NCI-H2227 treated with DMSO at 0.1 percent for 48 hours (cell line): ENCODE data around the gene MGST2.

Experiments used
- DNase-seq: peaks from one replicate; lab custom pipeline; 2025; lab: John Stamatoyannopoulos, UW

The MGST2 gene

GRCh38 chr4:139704915-139705485 lies 39.4 kb downstream of the MGST2 start:
- no peak for DNase-seq

DNA sequence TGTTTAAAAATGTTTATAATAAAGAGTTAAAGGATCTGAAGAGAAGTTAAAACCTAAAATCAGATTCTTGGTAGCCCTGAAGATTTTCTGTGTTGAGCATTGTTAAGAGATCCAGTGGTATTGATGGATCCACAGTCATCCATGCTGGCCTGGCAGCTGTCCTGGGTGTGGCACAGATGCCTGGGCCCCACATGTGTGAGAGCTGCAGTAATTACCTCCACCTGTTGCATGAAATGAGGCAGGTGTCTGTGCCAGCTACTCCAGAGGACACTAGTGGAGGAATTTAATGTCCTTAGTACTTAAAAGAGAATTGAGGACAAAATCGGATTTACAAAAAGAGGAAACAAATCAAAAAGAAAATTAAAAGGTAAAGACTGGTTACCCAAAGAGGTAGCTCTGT lies 44.0 kb downstream of the MGST2 start:
- no peak for DNase-seq

GRCh38 chr4:139710073-139710472 lies 44.5 kb downstream of the MGST2 start:
- DNase-seq: no peak

GRCh38 chr4:139711461-139711860 lies 45.8 kb downstream of the MGST2 start:
- no peak for DNase-seq

GRCh38 chr4:139712882-139713281 lies 47.3 kb downstream of the MGST2 start:
- DNase-seq: no peak

DNA sequence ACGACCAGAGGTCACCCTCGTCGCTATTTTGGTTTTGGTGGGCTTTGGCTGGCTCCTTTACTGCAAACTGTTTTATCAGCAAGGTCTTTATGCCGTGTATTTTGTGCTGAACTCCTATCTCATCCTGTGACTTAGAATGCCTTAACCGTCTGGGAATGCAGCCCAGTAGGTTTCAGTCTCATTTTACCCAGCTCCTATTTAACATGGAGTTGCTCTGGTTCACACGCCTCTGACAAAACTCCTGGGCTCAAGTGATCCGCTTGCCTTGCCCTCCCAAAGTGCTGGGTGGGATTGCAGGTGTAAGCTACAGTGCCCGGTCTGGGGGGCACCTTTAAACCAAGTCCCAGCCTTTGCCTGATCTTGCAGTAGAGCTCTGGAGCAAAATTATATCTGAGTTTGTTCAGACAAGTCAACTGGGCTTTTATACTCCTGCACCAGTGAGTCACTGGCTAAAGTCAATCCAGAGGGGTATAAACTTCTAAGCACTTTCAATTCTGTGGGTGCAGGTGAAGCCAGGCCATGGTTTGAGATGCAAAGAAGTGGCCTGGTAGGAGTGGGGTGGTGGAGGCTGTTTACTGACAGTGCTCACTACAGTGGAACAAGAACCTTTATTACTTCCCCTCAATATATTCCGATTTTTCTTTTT lies 50.2 kb downstream of the MGST2 start:
- no peak for DNase-seq

DNA sequence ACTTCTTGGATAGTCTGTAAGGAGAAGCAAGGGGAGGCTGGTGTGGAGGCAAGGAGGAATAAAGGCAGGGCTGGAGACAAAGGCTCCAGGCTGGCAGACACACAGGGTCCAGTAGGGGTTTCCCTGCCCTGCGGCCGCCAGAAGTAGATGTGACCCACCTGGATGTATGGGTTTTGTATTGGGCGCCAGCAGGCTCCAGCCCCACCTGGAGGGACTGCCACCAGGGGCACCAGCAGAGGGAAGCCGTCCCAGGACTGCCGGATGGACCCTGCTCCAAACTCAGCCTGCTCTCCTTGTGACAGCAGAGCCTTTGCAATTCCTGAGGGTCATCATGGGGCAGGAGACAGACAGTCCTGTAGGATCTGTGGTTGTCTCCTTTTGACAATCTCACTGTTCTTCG lies 52.7 kb downstream of the MGST2 start:
- DNase-seq: no peak

GRCh38 chr4:139718833-139719232 lies 53.2 kb downstream of the MGST2 start:
- DNase-seq: no peak

GRCh38 chr4:139719381-139720101 lies 53.9 kb downstream of the MGST2 start:
- no peak for DNase-seq

DNA sequence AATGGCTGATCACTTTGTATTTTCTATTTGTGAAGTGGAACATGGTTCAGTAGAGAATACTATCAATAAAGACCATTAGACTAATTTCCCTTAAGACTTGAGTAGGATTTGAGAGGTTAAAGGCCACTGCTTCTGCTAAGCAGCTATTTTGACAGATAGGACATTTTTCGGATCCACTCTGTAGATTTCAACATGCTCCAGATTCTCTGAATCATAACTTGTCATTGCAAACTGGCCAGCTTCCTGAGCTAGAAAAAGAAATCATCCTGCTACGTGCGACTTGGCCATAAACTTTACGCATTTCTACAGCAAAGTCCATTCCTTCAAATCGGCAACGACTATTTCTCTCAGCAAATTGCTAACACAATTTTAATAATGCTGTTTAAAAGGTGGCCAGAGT lies 55.2 kb downstream of the MGST2 start:
- no peak for DNase-seq

GRCh38 chr4:139721789-139722188 lies 56.2 kb downstream of the MGST2 start:
- no peak for DNase-seq

GRCh38 chr4:139725236-139725635 lies 59.6 kb downstream of the MGST2 start:
- DNase-seq: no peak

DNA sequence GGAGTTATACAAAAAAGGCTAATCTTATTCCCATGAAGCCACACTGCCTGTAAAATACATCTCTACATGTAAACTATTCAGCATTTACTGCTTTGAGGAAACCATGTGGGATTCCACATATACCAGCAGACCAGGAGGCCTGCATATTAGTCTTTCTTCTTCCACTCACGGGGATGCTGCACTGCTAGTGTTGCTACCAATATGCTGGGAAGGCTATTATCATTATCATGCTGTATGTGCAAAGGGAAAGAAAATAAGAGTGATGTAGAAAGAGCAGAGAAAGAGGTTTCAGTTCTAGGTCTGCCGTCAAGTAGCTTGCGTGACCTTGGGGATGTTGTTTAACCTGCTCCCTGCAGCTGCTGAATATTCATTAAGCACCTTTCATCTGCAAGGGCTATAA lies 61.0 kb downstream of the MGST2 start:
- DNase-seq: peak; percentile 41

DNA sequence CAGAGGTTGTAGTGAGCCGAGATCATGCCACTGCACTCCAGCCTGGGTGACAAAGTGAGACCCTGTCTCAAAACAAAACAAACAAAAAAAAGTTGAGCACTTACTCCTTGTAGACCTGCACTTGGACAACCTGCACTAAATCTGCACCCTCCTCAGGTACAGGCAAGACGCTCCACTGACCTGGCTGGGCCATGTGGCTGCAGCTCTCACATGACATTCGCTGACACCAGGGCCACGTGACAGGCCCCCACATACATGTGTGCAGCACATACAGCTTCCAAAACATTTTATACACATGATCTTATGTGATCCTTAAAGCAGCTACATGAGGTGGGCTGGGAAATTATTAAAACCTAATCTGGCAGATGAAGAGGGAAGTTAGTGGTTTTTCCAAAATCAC lies 62.5 kb downstream of the MGST2 start:
- DNase-seq: no peak

DNA sequence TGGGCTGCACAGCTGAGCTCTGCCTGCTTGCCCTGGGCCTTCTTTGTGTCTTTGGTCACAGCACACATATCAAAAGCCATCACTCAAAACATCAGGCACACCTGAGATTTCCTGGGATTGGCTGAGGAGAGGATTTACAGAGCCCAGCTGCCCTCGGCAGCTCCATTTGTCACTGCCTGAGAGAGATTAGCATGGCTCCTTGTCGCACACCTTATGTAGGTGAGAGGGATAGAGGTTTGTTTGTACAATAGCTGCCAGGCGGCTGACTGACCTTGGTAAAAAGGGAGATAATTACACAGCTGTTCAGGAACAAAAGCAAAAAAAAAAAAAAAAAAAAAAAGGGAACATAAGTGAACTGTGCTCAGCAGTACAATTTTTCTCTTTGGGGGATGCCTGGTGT lies 63.2 kb downstream of the MGST2 start:
- no peak for DNase-seq

DNA sequence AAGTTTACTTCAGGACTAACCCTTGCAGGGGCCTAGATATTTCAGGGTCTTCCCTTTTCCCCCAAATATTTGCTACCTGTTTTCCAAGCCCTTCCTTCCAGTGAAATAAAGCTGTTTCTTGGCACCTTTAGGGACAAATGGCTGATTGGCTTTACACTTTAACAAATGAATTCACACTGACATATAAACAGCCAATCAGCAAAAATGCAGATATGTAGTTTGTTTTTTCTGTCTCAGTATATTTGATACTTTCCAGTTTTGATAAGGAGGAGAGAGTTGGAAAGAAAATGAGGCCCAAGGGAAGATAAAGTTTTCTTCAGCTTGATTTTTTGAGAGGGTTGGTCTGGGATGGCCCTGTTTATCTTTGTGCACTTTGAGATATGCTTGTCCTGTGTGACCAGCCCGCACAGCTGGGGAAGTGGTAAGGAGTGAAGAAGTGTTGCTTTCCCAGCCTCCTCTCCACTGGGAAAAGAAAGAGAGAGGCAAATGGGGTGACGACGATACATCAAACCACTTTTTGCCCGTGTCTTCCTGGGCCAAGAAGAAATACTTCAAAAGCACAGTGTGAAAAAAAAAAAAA lies 67.5 kb downstream of the MGST2 start:
- DNase-seq: no peak

DNA sequence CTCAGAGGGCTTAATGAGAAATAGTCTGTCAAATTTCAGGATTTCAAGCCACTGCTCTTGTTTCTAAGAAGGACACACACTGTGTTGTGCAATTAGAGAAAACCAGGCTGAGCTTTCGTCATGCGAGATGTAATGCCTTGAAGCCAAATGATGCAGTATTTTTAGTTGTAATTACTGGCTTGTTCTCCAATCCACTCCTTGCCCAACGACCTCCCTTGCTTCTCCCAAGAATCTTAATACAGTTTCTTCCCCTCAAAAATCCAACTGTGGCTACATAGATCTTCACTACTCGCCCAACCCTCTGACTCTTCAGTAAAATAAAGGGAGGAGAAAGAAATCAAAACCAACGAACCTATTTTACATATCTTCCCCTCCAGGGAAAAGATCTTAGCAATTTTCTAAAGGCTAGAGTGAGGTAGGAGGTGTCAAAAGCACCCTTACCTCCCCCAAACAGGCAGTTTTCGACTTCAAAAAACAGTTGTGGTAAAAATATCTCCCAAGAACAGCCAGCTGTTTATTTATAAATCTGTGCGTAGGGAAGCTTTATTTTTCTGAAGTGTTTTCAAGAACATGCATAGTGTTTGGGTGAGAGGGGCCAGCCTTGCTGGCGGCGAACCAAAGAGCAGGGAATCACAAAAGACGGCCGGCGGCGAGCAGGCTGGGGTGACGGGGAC lies 68.7 kb downstream of the MGST2 start:
- DNase-seq: peak; percentile 33

GRCh38 chr4:139734875-139735380 lies 69.3 kb downstream of the MGST2 start:
- DNase-seq: peak; percentile 87

DNA sequence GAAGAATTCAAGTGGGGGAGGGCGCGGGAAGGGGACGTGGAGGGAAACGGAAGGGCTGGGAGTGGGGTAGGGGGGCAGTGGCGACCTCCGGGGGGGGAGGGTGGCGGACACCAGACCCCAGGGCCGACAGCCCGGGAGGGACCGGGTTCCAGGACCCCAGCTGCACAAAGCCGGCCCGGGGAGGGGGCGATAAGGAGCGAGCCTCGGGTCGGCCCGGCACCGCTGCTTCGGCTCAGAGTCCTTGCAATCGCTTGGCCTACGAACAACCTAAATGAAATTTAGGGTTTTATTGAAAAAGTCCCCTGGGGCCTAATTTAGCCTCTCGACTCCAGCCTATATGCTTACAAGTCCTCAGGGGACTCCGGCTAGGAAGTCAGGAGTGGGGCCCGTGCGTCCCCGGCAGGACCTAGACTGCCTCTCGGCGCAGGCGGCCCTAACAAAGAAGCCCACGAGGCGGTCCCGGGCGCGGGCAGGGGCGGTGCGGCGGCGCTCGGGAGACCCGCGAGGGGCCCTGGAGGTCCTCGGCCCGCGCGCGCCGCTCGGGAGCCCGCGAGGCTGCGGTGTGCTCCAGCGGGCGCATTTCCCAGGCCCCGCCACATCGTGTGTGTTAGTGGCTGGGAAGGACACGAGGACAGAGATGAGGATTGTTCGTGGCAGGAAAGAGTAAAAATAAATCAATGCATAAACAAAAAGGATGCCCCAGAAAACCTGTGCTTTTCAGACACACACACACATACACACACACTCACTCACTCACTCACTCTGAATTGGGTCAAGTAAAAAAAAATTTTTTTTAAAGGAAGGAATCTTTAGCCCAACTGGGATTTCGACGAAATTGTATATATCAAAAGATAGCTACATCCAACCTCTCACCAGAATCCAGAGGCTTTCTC lies 70.0 kb downstream of the MGST2 start:
- DNase-seq: no peak

DNA sequence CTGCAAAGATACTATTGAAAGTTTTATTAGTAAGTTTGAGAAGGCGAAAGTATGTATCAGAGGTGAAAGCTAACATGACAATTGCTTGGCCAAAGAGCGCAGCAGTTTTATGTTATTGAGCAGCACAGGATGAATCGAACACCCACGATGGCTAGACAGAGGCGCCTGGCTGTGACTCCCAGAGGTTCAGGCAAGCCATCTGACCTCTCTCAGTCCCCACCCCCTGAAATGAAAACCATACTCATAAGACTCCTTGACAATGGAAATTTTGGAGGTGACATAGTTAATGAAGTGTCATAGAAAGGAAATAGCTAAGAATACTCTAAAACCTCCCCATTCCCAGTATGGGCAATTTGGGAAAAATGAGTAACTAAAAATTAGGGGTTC lies 70.6 kb downstream of the MGST2 start:
- DNase-seq: no peak

- DNase-seq: no peak
These were observed 71.0 kb downstream of the MGST2 start for GRCh38 chr4:139736661-139737060.
